ENCODE results near the gene TEX47.

TEX47 gene

GRCh38 chr7:88757371-88757770, 38.2 kb downstream of the TEX47 start:
- DNase-seq (ENCODE audit: extremely low spot score, insufficient read length, low read depth): no peak
- FAIRE-seq: no peak

GRCh38 chr7:88756802-88757201, 38.7 kb downstream of the TEX47 start:
- no peak for FAIRE-seq
- DNase-seq (ENCODE audit: extremely low spot score, insufficient read length, low read depth): no peak

GRCh38 chr7:88746126-88746525, 49.4 kb downstream of the TEX47 start:
- FAIRE-seq: no peak
- DNase-seq (ENCODE audit: extremely low spot score, insufficient read length, low read depth): no peak

All from GM18507 (cell line).